Neutrophil (primary cell): ENCODE data around the gene HNRNPL.

Source experiments
- H3K27ac ChIP-seq: fragments of 200-600 bp; sonication (generic); 2 replicates; pipeline ENCODE4 v1.5.1; 2016; ENCODE audit warnings: mild to moderate bottlenecking, moderate library complexity
- H3K27me3 ChIP-seq: fragments of 200-600 bp; sonication (generic); 2 replicates; pipeline ENCODE4 v1.6.0; 2016; ENCODE audit warnings: mild to moderate bottlenecking
- H3K36me3 ChIP-seq: fragments of 200-600 bp; sonication (generic); 2 replicates; pipeline ENCODE4 v1.5.1; 2017
- H3K4me1 ChIP-seq, 2 experiments: fragments of 200-600 bp in 1 of 2; sonication (generic) in 1 of 2; 1 replicate in 1 of 2; 2 replicates in 1 of 2; pipeline versions ENCODE4 v1.5.1 to v1.6.1; 2013 to 2016; ENCODE audit warnings: low read depth in 1 of 2, low read length in 1 of 2, mild to moderate bottlenecking in 1 of 2, moderate library complexity in 1 of 2; ENCODE audit not compliant: control insufficient read depth in 1 of 2, insufficient read depth in 1 of 2
- H3K4me3 ChIP-seq, 2 experiments: fragments of 200-600 bp in 1 of 2; sonication (generic) in 1 of 2; 1 replicate in 1 of 2; 2 replicates in 1 of 2; pipeline ENCODE4 v1.5.1; 2013 to 2016; ENCODE audit warnings: low read depth in 1 of 2, low read length in 1 of 2, mild to moderate bottlenecking in 1 of 2, moderate library complexity in 1 of 2
- H3K9me3 ChIP-seq: fragments of 200-600 bp; sonication (generic); 2 replicates; pipeline ENCODE4 v1.5.1; 2016
- CTCF ChIP-seq: fragments of 200-600 bp; sonication (generic); IDR thresholded peaks from 2 replicates; pipeline ENCODE4 v1.5.1; 2016; ENCODE audit warnings: antibody characterized with exemption

HNRNPL gene

GRCh38 chr19:38788478-38789243, 61.1 kb downstream of the HNRNPL start, which contains the start of gene LGALS7B:
Gene LGALS7B, plus strand, starts transcription at chr19:38789200. Its CDS starts 27 bp downstream, at chr19:38789227.
- no peak for TF ChIP-seq CTCF
- peaks cover 6% of the 10 kb centered on the region in 2 experiments for H3K4me1 ChIP-seq
- H3K4me3 ChIP-seq, result no peak within 1 kb of the TSS
- no peaks in the 10 kb centered on the region for H3K9me3 ChIP-seq
- no peaks in the 10 kb centered on the region for H3K36me3 ChIP-seq
- no peak within 1 kb of the TSS for H3K27ac ChIP-seq
- H3K27me3 ChIP-seq, result peaks cover 16% of the 10 kb centered on the region

GRCh38 chr19:38786572-38787265, 63.1 kb downstream of the HNRNPL start:
- TF ChIP-seq CTCF, result no peak
- no peaks in the 10 kb centered on the region for H3K36me3 ChIP-seq
- no peaks in the 10 kb centered on the region for H3K4me1 ChIP-seq
- H3K27me3 ChIP-seq, result peaks cover 1% of the 10 kb centered on the region
- no peak overlapping the region for H3K4me3 ChIP-seq
- no peaks in the 10 kb centered on the region for H3K9me3 ChIP-seq
- H3K27ac ChIP-seq, result no peak overlapping the region
